Astrocyte of the hippocampus (primary cell): ENCODE measurements around the gene GGT7.
"Not testable (repeated sequence)": the region's sequence is repeated elsewhere in the genome, so short reads cannot be mapped to it uniquely, and the experiment has no call there.

Experiments
- DNase-seq: peaks from one replicate; pipeline ENCODE4 v3.0.0; 2011; ENCODE audit warnings: low read depth, low spot score

GGT7 gene

DNA sequence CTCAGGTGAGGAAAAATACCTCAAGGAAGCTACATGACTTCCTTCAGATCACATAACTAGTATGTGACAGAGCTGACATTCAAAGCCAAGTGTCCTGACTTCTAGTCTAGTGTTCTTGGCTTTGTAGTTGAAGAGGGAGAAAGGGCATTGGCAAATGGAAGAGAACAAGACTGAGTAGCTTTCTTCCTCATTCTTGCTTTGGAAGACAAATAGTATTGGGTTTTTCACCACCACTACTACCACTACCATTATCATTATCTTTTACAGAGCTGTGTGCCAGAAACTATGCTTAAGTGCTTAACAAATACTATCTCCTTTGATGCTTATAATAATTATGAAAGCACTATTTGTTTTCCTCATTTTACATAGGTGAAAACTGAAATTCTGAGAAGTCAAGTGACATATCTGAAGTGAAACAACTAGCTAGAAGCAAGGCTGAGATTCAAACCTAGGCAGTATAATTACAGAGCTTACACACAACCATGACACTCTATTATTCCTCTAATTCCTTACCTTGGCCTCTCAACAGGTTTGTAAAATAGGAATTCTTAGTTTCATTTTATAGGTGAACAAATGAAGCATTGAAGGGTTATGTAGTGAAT is 10.5 kb upstream of the GGT7 start:
- no peak for DNase-seq

DNA sequence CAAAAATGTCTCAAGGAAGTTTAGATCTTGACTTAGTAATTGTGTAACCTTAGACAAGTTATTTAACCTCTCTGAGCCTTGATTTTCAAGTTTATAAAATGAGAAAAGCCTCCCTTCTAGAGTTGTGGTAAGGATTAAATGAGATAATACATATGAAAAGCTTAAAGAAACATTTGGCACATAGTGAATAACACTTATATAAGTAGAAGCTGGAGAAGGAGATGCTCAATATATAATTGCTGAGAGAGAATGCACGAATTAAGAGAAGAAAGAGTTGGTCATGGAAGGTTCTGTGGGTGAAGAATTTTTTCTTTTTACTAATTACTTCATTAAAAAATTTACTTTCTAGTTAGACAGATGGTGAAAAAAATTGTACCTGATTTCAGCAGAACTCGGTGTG is 9.0 kb upstream of the GGT7 start:
- DNase-seq = no peak

DNA sequence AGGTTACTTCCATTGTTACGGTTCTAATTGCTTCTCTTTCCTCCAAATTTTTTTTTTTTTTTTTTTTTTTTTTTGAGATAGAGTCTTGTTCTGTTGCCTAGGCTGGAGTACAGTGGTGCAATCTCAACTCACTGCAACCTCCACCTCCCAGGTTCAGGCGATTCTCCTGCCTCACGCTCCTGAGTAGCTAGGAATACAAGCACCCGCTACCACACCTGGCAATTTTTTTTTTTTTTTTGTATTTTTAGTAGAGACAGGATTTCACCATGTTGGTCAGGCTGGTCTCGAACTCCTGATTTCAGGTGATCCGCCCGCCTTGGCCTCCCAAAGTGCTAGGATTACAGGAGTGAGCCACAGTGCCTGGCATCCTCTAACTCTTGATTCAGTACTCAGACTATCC is 8.3 kb upstream of the GGT7 start:
- DNase-seq = not testable (repeated sequence)

DNA sequence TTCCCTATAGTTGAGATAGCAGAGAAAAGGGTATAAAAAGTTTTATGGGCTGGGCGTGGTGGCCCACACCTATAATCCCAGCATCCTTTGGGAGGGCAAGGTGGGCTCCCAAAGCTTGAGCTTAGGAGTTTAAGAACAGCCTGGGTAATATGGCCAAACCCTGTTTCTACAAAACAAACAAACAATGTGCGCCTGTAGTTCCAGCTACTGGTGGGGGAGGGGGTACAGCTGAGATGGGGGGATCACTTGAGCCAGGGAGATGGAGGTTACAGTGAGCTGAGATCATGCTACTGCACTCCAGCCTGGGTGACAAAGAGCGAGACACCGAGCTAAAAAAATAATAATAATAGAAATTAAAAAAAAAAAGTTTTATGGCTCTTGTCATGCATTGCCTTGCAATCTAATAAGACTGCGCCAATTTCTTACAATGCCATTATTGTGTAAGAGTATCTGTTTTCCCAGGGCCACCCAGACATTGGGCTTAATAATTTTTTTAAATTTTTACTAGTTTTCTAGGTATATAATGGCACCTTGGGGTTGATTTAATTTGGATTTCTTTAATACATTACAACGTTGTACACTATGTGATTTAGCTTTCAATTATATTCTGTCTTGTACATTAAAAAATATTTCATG is 7.7 kb upstream of the GGT7 start:
- DNase-seq = no peak

DNA sequence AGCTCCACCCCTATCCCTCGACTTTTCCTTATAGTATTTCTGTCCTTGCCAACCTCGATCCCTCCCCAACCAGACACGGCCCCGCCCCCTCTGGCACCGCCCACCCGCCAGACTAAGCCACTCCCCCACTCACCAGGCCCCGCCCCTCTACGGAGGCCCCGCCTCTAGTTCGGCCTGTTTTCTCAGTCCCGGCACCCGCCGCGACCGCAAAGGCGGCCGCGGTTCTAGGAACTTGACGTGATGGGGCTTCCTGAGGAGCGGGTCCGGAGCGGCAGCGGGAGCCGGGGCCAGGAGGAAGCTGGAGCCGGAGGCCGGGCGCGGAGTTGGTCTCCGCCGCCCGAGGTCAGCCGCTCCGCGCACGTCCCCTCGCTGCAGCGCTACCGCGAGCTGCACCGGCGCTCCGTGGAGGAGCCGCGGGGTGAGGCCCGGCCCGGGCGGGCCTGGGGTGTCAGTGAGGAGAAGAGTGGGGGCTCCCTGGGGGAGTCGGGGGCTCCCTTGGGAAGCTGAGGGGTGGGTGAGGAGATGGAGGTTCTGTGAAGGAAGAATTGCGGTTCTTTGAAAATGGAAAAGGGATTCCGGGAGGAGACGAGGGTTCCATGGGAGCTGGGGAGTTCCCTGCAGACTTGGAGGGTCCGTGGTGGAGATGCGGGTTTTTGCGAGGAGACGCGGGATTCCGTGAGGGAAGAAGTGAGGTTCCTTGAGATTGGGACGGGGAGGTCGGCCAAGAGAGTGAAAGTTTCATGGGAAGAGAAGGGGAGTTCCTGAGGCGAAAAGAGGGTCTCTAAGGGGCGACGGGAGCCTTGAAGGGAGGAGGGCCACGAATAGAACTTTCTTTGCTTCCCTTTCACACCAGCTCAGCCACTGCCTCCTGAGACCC is 4.0 kb upstream of the GGT7 start, which contains the start of gene ACSS2:
ACSS2 (plus strand) TSS at position 207 of the 877 bp plus-strand sequence; CDS start at position 241, 34 bp downstream.
- peak; percentile 99 for DNase-seq

DNA sequence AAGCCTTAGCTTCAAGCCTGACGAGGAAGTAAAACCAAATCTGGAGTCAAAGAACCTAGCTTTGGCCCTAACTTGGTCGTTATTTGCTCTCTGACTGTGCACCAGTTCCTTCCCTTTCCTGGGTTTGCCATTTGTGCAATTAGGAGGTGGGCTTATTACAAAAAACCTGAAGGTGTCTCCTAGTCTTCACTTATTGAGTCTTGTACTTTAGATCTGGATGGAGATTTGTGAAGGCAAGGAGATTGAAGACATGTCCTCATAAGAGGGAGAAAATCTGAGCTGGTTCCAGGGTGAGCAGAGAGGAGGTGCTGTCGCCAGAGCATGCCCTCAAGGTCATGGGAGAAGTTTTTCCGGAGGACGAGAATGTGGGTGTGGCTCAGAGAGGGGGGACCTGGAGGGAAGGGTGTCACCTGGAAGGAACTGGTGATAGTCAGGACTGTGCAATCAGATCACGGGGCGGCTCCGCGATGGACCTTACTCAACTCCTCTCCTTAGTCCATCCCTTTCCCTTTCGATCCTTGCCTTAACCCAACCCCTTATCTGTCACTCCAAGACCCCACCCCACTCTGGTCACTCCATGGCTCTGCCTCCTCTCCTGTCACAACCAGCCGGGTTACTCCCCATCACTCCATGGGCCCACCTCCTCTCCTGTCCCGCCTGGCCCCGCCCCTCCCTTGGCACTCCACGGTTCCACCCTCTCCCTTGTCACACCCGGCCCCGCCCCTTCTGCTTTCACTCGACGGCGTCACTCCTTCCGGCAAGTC is 3.2 kb upstream of the GGT7 start:
- DNase-seq = no peak

DNA sequence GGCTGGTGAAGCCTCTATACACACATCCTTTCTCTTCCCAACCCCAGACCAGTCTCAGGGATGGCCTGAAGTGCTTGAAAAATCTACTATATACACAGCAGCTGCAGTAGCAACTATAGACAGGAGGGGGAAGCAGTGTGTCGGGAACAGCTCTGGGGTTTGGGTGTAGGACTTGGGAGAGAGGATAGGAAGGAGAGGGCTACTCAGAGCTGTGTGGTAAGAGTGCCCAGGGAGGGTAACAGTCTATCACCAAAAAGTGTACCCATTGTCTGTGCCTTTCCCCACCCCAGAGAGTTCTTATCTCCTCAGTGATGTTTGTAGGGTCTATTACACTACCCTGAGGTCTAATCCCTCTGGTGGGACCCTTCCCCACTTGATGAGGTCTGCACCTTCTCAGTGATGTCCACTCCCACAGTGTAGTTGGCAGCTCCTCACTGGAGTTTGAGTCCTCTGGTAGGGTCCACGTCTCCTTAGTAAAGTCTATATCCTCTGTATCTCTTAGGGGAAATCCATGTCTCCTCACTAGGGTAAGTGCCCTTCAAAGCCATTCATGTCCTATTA is 1.5 kb upstream of the GGT7 start:
- DNase-seq = peak; percentile 92

DNA sequence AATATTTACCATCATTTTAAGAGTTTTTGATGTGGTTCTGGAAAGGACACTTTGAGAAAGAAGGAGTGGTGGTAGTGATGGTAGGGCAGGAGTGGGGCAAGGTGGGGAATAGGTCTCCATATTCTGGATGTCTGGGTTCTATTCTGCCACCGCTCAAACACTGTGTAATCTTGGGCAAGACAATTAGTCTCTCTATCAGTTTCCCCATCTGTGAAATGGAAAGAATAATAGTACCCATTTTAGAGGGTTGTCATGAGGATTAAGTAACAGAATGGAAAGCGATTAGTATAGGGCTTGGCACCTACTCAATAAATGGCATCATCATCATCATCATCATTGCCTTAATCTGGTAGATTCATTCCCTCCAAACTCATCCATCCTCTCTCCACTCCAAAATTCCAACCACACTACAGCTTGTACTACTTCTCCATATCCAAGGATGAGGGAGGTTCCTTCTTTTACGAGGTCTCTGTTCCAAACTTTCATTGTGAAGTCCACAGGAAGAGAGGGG is 982 bp upstream of the GGT7 start:
- DNase-seq = no peak

DNA sequence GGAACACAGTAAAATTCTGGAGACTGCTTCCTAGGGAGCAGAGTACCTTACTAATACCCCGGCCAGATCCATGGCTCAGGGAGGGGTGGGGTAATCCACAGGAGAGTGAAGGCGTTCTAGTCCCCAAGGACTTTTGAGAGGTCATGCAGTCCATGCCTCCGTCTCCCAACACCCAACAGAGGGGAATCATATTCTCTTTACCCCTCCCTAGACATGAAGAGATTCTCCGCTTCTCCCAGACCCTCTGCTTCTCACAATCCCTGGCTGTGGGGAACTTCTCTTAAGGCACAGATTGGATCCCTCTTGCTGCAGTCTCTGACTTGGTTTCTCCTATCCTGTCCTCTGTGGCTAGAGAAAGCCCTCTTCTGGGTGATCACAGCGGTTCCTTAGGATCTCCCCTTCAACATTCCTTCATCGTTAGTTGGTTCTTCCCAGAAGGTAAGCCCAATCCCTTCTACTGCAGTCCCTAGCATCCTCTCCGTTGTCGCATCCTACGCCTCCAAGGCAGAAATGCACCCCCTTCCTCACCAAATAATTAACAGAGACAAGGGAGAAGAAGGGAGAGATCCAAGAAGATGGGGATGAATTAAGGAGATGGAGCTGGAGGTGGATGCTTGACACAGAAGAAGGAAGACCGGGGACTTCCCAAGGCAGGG is 562 bp downstream of the GGT7 start:
- peak; percentile 27 for DNase-seq

DNA sequence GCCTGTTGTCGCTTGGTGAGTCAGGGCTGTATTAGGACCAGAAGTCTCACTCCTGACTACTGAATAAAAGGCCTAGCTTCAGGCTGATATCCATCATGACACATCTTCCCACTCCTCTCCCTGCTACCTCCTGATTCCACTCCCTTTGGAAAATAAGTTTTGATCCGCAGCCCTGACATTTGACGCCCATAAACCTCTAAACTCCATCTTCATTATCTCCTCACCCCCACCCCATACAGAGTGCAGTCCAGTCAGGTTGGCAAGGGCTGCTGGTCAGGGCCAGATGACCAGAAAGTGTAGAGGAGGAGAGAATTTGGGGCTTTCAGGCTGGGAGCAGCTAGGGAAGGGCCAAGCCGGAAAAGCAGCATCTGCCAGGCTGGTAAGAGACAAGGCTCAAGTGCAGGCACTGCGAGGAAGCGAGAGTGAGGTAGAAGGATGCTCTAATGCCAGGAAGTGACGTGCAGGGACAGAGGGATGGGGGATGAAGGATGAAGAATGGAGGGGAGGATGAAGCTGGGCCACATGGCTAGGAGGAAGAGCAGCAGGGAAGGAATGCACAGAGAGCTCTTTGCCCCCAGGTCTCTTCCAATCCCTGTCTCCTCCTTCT is 1.2 kb downstream of the GGT7 start:
- DNase-seq = no peak

DNA sequence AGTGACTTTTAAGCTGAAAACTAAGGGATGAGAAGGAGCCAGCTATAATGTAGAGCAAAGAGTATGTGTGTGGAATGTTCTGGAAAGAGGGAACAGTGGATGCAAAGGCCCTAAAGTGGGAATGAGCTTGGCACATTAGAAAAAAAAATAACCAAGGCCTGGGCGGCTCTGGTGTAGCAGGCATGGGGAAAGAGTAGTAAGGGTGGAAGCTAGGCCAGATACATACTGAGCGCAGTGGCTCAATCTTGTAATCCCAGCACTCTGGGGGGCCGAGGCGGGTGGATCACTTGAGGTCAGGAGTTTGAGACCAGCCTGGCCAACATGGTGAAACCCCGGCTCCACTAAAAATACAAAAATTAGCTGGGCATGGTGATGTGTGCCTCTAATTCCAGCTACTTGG is 8.4 kb downstream of the GGT7 start:
- DNase-seq = no peak

DNA sequence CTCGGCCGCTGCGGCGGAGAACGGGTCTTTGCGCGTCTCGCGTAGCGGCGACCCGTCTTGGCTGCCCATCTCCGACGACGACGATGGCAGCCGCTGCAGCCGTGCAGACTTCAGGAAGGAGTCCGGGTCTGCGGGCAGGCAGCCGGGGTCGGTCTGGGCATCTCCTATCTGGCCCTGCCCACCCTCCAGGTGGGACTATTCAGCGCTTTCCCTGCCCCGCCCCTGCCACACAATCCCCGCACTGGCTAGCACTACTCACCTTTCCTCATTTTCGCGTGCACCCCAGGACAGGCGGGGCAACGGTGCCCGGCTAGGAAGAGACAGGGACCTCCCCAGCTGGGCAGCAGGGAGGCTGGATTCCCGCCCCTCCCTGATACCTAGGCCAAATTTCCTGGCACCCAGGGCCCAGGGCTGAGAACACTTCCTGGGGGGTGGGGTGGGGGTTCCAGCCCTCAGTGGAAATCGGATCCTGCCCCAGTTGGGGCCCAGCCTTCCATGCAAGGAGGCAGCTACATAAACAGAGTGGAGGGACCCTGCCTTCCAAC is 9.2 kb downstream of the GGT7 start:
- DNase-seq = no peak

DNA sequence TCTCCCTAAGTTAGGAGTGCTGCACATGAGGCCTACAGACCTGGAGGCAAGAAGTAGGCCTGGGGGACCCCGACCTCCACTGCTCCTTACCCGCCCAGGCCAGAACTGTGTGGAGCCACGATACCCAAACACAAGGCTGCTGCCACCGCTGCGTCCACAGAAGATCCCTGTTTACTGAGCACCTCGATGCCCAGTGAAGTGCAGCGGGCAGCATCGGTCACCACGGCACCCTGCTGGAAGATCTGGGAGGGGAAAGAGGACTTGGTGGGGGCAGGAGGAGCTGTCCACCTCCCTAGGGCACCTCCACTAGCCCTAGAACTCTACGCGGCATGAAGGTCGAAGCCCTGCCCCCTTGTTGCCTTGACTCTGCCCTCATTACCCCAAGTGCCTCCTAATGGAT is 9.9 kb downstream of the GGT7 start:
- DNase-seq = no peak

DNA sequence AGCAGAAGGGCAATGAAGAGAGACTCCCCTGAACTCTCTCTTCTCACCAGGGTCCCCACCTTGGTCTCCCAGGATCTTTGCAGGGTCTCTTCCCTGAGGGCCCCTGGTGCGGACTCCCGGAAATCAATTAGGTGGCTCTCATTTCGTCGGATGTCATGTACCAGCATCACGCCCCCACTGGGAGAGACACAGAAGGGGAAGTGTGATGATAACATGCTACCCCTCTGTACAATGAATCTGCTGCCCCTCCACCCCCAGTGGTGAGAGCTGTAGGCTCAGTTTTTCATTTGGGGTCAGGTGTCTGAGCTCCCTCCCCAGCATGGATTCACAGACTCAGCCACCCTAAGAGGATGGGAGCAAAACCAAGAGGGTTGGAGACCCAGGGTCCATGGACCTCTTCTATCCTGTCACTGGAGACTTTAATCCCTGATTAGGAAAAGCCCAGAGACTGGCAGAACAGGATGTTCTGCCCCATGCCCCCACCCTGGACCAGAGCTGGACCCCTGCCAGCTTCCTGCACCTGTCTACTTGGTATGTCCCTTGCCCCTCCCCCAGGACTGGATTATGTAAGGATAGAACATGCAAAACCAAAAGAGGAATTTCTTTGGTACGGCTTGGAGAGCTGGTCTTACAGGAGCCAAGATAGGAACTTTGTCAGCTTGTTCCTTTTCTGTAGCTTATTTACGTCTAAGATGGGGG is 11.1 kb downstream of the GGT7 start:
- DNase-seq = no peak

DNA sequence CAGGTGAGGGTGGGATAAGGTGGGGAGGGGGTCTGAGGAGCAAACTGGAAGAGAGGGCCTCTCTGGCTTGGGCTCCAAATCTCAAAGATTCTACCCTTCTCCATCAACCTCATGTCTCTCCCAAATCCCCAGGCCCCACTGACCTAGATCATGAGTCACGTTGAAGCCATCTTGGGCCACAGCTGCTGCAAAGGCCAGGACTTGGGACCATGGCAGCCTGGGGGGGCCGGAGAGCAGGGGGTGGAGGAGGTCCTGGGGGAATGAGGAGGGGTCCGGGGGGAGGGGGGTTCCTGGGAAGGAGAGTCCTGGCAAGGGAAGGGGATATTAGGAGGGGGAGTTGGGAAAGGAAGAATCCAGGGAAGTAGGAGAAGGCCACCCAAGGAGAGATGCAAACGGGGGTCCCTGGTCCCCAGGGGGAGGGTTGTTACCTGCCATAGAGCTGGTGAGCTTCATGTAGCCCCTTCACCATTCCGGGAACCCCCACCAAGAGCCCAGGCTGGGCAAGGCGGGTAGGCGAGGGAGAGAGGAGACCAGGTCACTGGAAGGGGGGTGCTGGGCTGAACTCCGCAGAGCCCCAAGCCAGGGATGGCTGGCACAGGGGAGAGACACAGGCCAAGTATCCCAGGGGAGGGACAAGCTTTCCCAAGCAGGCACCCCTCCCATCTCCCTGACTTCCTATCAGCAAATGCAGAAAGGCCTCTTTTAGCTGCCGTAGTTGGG is 12.7 kb downstream of the GGT7 start:
- no peak for DNase-seq

DNA sequence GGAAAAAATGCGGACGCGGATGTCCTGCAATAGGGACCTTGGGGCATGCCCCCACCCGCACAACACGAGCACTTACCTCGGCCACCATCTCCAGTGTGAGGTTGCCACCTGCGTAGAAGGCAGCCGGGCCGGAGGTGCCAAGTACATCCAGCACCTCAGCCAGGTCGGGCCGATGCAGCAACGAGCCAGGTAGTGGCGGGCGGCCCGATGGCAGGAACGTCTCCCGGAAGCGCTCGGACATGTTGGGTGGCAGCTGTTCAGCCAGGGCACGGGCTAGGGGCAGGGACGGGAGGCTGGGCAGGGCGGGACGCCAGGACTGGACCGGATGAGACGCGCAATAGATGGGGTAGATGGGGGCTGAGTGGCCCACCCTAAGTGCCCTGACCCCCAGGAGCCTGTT is 13.3 kb downstream of the GGT7 start:
- DNase-seq = no peak

DNA sequence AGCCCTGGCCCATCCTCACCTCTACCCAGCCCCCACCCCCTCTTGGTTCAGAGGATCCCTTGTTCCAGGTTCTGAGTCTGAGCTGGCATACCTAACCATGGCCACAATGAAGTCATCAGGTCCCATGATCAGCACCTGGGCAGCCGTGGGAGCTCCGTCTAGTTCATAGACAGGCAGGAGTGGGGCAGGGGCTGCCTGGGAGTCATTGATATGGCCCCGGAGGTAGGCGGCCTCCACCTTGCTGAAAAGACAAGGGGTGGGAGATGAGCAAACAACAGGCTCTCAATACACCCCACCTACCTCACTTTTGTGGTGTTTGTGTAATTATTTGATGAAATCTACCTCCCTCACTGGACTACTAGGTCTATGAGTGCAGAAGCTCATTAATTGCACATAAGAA is 20.4 kb downstream of the GGT7 start:
- no peak for DNase-seq

DNA sequence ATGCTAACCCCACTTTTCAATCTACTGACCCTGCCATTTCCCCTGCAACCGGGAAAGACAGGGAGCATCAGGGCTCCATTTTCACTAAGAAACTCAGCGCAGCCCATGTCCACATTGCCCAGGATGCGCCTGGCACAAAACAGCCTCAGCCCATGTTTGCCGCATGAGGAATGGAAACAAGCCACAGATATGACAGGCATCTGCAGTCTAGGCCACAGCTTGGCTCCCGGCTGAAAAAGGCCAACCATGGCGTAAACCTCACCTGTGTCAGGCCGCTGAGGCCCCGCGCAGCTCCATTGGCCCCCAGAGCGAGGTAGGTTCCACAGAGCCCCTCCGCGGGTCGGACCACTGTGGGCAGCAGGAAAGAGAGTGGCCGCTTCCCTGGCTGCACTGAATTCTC is 21.7 kb downstream of the GGT7 start:
- DNase-seq = peak; percentile 65

DNA sequence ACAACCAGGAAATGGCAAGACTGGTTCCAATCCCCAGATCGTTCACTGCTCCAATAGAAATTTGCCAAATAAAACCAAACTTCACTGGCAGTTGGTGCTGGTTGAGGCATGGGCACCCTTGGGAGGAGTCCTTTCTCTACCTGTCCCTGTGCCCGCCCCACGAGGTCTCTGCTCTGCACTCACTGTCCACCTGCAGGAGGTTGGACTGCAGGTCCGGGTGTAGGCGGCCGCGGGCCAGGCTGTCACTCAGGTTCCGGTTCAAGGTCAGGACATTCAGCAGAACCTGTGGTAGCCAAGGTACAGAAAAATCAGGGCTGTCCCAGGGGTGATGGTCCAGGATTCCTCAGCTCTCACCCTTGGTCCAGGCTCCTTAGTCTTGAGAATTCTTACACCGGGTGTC is 22.9 kb downstream of the GGT7 start:
- DNase-seq = no peak
